DMS79 treated with DMSO at 0.1 percent for 48 hours (cell line): ENCODE data around the gene PARPBP.
"Not testable (repeated sequence)": the region's sequence is repeated elsewhere in the genome, so short reads cannot be mapped to it uniquely, and the experiment has no call there.

ENCODE experiments used
- DNase-seq: peaks from one replicate; lab custom pipeline; 2025; lab: John Stamatoyannopoulos, UW

The PARPBP gene, protein sequence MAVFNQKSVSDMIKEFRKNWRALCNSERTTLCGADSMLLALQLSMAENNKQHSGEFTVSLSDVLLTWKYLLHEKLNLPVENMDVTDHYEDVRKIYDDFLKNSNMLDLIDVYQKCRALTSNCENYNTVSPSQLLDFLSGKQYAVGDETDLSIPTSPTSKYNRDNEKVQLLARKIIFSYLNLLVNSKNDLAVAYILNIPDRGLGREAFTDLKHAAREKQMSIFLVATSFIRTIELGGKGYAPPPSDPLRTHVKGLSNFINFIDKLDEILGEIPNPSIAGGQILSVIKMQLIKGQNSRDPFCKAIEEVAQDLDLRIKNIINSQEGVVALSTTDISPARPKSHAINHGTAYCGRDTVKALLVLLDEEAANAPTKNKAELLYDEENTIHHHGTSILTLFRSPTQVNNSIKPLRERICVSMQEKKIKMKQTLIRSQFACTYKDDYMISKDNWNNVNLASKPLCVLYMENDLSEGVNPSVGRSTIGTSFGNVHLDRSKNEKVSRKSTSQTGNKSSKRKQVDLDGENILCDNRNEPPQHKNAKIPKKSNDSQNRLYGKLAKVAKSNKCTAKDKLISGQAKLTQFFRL

DNA sequence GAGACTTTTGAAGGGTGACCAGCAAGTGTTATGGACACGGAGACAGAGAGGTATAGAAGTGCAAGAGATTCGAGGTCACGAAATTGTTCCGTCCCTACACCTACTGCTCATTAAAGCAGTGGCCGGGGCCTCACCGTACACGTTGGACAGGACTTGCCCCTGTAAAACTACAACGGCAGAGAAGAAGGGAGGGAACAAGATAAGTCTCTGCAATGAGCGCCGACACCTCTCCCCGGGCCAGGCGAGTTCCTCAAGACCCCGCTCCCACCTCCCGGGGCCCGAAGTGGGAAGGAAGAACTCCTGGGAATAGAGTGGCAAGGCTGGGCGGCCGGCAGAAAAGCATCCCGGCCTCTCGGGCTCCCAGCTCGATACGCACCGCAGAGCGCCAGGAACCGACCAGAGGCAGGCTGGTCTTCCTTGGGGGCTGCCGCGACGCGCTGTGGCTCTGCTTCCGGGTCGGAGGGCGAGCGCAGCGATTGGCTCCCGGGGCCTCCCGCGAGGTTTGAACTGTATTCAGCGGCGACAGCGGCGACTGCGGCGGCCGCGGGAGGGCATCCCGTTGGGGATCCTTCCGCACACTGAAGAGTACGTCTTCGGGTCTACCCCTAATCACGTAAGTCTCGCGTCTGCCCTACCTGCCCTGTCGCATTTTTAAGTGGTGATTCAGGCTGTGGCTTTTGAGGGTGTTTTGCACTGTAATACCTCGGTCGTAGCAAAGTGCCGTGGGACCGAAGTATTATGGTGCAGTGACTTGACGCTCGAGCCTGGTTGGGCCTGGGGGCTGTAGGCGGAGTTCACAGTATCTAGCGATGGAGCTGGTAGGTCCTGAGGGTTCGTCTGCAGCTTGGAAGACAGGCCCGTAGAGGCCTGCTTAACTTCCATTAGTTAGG, at the start of gene PARPBP, which contains the start of gene NUP37:
Gene PARPBP, plus strand, starts transcription at position 510 of the 890 bp plus-strand sequence. CDS start 3,706 bp downstream, outside the sequence.
Gene NUP37, minus strand, starts transcription at position 441 of the 890 bp plus-strand sequence. CDS start 1,596 bp downstream, outside the sequence.
- DNase-seq, result peak; percentile 94

DNA sequence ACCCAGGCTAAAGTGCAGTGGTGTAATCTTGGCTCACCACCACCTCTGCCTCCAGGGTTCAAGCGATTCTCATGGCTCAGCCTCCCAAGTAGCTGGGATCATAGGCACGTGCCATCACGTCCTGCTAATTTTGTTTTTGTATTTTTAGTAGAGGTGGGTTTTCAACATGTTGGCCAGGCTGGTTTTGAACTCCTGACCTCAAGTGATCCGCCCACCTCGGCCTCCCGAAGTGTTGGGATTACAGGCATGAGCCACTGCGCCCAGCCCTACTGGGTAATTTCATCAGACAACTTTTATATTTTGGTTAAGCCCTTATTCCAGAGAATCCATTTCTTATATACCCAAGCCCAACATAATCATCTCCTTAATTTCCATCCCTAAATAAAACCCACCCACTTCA, 47.9 kb upstream of the PARPBP start:
- not testable (repeated sequence) for DNase-seq

DNA sequence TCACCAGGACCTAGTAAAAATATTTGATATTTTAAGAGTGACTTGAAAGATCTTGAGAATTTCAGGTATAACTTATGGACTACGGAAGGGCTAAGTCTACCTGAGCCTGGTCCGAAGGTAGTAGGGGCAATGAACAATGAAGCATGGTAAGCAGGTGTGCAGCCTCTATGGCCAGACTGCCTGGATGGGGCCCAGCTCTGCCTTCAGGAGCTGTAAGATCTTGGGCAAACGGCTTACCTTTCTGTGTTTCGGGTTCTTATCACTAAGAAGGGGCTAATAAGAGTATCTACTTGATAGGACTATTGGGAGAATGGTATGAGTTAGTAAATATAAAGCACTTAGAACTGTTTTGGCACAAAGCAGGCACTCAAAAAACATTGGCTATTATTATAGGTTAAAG, 39.1 kb upstream of the PARPBP start:
- no peak for DNase-seq

DNA sequence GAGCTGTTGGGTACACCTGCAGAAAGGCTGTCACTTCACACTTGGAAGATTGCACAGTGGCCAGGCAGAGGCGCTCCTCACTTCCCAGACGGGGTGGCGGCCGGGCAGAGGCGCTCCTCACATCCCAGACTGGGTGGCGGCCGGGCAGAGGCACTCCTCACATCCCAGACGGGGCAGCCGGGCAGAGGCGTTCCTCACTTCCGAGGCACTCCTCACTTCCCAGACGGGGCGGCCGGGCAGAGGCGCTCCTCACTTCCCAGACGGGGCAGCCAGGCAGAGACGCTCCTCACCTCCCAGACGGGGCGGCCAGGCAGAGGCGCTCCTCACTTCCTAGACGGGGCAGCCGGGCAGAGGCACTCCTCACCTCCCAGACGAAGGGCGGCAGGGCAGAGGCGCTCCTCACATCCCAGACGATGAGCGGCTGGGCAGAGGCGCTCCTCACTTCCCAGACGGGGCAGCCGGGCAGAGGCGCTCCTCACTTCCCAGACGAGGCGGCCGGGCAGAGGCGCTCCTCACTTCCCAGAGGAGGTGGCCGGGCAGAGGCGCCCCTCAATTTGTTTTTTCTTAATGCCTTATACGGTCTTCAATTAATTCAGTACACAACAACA, 30.7 kb upstream of the PARPBP start:
- DNase-seq, result not testable (repeated sequence)

DNA sequence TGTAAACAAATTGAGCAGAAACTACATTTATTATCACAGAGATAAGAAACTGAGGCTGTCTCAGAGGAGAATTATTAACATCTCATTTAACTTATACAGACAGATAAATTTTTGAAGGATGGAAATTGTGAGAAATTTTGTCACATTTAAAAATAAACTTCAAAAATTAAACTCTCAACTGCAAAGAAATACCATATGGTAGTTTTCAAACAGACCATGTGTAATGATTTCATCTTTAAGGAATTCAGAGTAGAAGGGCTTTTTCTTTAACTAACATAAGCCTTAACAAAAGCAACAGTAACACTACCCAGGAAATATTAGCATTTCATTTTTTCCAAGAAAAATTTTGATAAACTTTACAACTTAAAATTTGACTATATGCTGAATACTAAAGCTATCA, 26.7 kb upstream of the PARPBP start:
- DNase-seq, result no peak

DNA sequence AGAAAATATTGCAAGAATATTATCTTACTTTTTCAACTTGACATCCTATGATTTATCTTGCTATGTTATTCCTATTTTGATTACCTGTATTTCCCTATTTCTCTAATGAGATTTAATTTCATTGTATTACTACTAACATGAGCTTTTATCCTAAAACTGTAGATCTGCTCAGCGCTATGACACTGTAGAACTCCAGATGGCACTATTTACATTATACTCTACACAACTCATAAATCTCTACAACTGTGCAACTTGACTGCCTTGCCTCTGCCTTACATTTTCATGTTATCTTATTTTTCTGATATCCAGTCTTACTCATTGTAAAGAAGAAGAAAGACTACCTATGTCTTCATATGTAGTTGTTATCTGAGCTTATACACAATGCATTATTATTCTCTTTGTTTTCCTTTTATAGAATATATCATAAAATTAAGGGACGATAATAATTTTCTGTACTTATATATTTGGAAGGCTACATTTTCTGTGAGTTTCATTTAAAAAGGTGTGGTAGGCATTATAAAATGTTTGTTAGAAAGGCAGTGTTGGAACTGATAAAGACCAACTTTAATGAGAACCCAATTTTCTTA, 24.2 kb upstream of the PARPBP start:
- no peak for DNase-seq

DNA sequence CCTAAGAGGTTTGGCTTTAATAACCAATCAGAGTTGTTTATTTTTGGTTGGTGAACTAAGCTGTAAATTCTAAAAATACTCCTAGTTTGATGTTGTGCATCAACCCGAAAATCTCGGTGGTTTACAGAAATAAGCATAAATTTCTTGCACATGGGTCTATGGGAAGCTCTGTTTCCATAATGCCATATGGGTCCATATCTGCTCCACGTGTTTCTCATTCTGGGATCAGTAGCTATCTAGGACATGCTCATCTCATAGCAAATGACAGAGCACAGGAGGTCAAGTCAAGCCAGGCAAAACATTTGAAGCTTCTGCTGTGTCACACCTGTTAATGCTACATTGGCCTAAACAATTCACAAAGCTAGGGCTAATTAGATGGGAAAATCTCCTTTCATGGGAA, 23.1 kb upstream of the PARPBP start:
- no peak for DNase-seq

DNA sequence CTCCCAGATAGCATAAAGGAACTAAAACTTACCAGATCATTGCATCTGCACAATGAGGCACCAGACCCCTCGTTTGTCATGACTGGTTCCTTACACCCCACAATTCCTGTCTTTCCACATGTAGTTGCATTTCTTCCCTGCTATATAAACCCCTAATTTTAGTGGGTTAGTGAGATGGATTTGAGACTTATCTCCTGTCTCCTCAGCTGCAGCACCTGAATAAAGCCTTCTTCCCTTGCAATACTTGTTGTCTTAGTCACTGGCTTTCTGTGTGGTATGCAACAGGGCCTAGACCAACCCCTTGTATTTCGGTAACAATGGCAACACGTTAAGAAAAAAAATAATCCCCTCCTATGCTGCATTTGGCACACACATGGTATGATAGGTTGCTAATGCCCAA, 13.1 kb upstream of the PARPBP start:
- no peak for DNase-seq

DNA sequence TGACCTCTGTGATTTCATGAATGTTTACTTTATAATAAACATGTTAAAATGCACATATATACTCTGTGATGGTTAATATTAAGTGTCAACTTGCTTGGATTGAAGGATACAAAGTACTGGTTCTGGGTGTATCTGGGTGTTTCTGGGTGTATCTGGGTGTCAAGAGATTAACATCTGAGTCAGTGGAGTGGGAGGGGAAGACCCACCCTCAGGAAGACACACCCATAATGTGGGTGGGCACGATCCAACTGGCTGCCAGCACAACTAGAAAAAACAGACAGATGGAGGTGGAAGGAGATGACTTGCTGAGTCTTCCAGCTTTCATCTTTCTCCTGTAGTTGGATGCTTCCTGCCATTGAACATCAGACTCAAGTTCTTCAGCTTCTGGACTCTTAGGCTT, 12.0 kb upstream of the PARPBP start:
- no peak for DNase-seq

DNA sequence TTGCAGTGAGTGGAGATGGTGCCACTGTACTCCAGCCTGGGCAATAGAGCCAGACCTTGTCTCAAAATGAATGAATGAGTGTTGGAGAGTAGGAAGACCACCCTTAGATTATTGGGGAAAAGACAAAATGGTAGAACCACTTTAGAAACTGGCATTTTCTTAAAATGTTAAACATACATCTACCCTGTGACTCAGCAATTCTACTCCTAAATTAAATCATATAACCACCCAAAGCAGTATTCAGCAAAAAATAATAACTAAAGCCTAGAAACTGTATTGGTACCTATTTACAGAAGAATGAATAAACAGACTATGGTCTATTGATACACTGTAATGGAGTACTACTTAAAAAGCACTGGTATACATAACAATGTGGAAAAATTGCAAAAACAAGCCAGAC, 9.2 kb upstream of the PARPBP start:
- no peak for DNase-seq

DNA sequence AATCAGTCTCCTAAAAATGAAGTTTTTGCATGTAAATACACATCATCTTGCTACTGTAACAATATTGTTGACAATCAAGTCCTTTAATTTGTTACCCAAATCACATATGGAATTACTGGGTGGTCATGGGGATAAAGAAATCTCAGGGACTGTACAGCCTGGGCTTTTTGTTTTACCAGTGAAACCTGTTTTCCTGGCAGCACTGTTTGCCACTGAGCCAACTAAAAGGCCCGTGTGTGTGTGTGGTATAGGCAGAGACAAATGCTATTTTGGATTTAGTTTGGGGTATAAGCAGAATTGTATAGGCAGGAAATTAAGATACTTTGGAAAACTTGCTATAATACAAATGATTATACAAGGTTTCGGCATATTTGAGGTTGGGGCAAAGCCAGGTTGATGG, 5.8 kb upstream of the PARPBP start:
- DNase-seq, result no peak

DNA sequence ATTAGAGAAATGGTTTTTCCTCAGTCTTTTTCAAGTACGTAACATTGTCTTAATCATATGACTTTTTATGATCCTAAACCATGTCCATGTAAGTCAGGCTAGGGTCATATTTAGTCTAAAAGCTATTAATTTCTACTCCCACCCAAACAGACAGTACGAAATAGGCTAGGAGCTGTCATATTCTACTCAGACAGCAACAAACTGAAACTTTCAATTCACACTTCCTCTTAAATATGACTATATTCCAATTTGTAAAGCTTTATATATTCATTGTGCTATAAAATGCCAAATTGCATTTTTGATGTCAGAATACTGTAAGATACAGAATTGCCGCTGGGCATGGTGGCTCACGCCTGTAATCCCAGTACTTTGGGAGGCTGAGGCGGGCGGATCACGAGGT, 3.6 kb upstream of the PARPBP start:
- no peak for DNase-seq

DNA sequence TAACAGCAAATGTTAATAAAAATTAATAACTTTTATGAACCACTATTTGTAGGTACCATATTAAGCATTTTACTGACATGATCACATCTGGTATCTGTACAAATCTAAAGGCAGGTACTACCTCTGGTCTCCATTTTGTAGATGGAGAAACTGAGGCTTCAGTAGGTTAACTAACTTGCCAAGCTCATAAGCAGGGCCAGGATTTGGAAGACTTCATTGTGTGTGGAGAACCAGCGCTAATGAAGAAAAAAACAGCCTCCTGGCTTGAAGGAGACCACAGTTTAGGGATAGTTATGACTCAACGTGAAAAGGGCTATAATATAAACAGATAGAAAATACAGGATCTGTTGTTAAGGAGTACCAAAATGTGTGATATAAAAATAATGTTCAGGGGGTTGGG, 1.1 kb upstream of the PARPBP start:
- DNase-seq, result no peak

DNA sequence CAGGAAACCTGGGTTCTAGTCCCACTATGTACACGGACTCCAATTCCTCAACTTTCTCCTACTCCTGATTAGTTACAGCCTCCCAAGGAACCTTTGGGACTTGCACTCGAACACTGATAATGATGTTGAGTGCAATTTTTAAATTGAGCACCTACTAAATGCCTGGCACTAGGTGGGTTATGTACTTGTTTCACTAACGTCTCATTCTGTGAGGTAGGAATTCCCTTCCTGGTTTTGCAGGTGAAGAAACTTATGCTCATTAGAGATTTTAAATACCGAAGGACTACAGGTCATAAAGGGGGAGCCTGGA, 536 bp downstream of the PARPBP start:
- no peak for DNase-seq

DNA sequence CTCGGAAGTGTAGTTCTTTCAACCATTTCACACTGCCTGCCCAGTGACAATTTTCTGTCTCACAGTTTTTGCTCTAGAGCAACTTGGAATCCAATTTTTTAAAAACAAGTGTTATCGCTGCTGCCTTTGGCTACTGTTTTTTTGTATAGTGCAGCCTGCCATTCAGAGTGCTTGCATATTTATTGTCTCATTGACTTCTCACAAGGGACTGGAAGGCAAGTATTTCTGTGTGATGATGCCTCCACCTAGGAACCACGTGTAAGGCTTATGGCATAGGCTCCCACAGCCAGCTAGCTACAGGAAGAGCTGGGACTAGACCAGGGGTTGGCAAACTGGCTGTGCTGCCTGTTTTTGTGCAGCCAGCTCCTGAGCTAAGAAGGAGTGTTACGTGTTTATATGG, 903 bp downstream of the PARPBP start:
- DNase-seq, result peak; percentile 21

DNA sequence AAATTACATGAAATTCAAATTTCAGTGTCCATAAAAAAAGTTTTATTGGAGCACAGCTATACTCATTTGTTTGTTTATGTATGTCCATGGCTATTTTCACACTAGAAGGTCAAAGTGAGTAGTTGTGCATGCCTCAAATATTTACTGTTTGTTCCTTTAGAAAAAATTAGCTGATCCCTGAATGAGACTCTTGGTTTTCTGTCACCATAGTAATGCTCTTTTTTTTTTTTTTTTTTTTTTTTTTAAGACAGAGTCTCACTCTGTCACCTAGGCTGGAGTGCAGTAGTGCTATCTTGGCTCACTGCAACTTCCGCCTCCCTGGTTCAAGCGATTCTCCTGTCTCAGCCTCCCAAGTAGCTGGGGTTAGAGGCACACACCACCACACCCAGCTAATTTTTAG, 1.3 kb downstream of the PARPBP start:
- not testable (repeated sequence) for DNase-seq

DNA sequence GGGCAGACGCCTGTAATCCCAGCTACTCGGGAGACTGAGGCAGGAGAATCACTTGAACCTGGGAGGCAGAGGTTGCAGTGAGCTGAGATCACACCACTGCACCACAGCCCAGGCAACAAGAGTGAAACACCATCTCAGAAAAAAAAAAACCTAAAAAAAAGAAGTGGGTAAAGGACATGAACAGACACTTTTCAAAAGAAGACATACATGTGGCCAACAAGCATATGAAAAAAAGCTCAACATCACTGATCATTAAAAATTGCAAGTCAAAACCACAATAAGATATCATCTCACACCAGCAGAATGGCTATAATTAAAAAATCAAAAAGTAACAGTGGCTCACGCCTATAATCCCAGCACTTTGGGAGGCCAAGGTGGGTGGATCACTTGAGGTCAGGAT, 10.7 kb downstream of the PARPBP start:
- DNase-seq, result not testable (repeated sequence)

DNA sequence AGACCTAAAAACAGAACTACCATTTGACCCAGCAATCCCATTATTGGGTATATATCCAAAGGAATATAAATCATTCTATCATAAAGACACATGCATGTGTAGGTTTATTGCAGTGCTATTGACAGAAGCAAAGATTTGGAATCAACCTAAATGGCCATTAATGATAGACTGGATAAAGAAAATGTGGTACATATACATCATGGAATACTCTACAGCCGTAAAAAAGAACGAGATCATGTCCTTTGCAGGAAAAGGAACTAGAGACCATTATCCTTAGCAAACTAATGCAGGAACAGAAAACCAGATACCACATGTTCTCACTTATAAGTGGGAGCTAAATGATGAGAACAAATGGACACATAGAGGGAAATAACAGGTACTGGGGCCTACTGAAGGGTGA, 11.5 kb downstream of the PARPBP start:
- not testable (repeated sequence) for DNase-seq

DNA sequence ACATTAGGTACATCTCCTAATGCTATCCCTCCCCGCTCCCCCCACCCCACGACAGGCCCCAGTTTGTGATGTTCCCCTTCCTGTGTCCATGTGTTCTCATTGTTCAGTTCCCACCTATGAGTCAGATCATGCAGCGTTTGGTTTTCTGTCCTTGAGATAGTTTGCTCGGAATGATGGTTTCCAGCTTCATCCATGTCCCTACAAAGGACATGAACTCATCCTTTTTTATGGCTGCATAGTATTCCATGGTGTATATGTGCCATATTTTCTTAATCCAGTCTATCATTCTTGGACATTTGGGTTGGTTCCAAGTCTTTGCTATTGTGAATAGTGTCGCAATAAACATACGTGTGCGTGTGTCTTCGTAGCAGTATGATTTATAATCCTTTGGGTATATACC, 17.6 kb downstream of the PARPBP start:
- not testable (repeated sequence) for DNase-seq

DNA sequence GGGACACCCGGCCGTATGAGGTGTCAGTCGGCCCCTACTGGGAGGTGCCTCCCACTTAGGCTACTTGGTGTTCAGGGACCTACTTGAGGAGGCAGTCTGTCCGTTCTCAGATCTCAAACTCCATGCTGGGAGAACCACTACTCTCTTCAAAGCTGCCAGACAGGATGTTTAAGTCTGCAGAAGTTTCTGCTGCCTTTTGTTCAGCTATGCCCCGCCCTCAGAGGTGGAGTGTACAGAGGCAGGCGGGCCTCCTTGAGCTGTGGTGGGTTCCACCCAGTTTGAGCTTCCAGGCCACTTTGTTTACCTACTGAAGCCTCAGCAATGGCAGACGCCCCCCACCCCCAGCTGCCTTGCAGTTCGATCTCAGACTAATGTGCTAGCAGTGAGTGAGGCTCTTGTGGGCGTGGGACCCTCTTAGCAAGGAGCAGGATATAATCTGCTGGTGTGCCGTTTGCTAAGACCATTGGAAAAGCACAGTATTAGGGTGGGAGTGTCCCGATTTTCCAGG, 22.9 kb downstream of the PARPBP start:
- not testable (repeated sequence) for DNase-seq

DNA sequence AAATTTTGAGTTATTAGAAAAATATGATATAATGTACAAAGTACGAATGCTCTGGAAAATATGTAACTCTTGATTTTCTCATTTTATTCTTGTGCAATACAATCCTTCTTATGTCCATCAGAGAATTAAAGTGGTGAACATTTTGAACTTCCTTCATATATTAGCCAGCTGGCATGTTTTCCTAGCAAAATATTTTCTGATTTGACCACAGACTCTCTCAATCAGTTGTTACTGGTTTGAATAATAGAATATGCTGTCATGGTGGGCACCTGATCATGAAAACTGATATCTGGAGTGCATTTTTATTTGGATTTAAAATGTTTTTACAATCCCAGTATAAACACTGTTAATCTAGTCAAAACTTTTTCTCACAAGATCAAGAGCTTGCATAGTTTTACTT, 24.2 kb downstream of the PARPBP start:
- DNase-seq, result no peak
